Uterus (tissue), 2 donors: ENCODE data around the gene UBE2E1.

Source experiments
- CTCF ChIP-seq, 4 experiments: fragments of 200-600 bp in 2 of 4; fragments of 450-650 bp in 2 of 4; sonication (generic) in 2 of 4; IDR thresholded peaks; one replicate each; pipeline ENCODE4 v1.5.1; 2016 to 2019; ENCODE audit warnings: antibody characterized with exemption in 4 of 4, mild to moderate bottlenecking in 2 of 4, moderate library complexity in 1 of 4
- POLR2A ChIP-seq, 2 donors: fragments of 450-650 bp; IDR thresholded peaks; one replicate each; pipeline ENCODE4 v1.6.1; 2016; ENCODE audit warnings: antibody characterized with exemption in 2 of 2, mild to moderate bottlenecking in 1 of 2, moderate library complexity in 1 of 2

GRCh38 chr3:23775254-23775909 is 30.4 kb upstream of the UBE2E1 start:
- no peak for TF ChIP-seq CTCF (IDR thresholded peaks at IDR 0.05)
- no peak for TF ChIP-seq POLR2A (IDR thresholded peaks at IDR 0.05)
